Astrocyte (in vitro differentiated cells and primary cell): ENCODE results near the gene TBC1D5. TPM values are rescaled to one million over a fixed set of nuclear protein-coding genes. Genes with fewer than 3 reads are reported as not detected.

ENCODE experiments used
- DNase-seq: peaks from one replicate; pipeline ENCODE4 v3.0.0-alpha.2; 2010; ENCODE audit warnings: low read depth
- FAIRE-seq: peaks from 2 replicates; lab custom pipeline; 2011; peaks lifted over from hg19 to GRCh38; lab: Jason Lieb, UNC
- H2AFZ ChIP-seq: 2 replicates; pipeline ENCODE4 v1.6.0; 2012; ENCODE audit warnings: low read depth, low read length, inconsistent platforms
- H3K27ac ChIP-seq: 2 replicates; pipeline ENCODE4 v1.5.1; 2011; ENCODE audit warnings: low read depth, low read length, inconsistent platforms
- H3K27me3 ChIP-seq: 2 replicates; pipeline ENCODE4 v1.6.0; 2011; ENCODE audit warnings: low read length, inconsistent platforms; ENCODE audit not compliant: insufficient read depth
- H3K36me3 ChIP-seq: 2 replicates; pipeline ENCODE4 v1.5.1; 2011; ENCODE audit warnings: low read length, inconsistent platforms; ENCODE audit not compliant: insufficient read depth
- H3K4me1 ChIP-seq: 2 replicates; pipeline ENCODE4 v1.5.1; 2011; ENCODE audit warnings: low read length, inconsistent platforms; ENCODE audit not compliant: insufficient read depth
- H3K4me2 ChIP-seq: 2 replicates; pipeline ENCODE4 v1.6.0; 2012; ENCODE audit warnings: low read length, inconsistent platforms
- H3K4me3 ChIP-seq: 2 replicates; pipeline ENCODE4 v1.5.1; 2011; ENCODE audit warnings: low read depth, mild to moderate bottlenecking, low read length, inconsistent platforms; ENCODE audit not compliant: insufficient read depth
- H3K79me2 ChIP-seq: 2 replicates; pipeline ENCODE4 v1.6.0; 2012; ENCODE audit warnings: mild to moderate bottlenecking, low read length, inconsistent platforms; ENCODE audit not compliant: insufficient read depth
- H3K9ac ChIP-seq: 2 replicates; pipeline ENCODE4 v1.6.0; 2012; ENCODE audit warnings: mild to moderate bottlenecking, low read length, inconsistent platforms
- H3K9me3 ChIP-seq: 2 replicates; pipeline ENCODE4 v1.5.1; 2012; ENCODE audit warnings: low read depth, mild to moderate bottlenecking, low read length, inconsistent platforms; ENCODE audit not compliant: insufficient read depth
- H4K20me1 ChIP-seq: 2 replicates; pipeline ENCODE4 v1.6.0; 2012; ENCODE audit warnings: low read length, inconsistent platforms; ENCODE audit not compliant: insufficient read depth
- H3K27ac Mint-ChIP-seq: one replicate; pipeline ENCODE4 v1.8.0; 2021; ENCODE audit warnings: mild to moderate bottlenecking, mixed read lengths; ENCODE audit not compliant: unreplicated experiment
- H3K27me3 Mint-ChIP-seq: one replicate; pipeline ENCODE4 v1.8.0; 2021; ENCODE audit warnings: low read depth, mixed read lengths; ENCODE audit not compliant: unreplicated experiment
- H3K36me3 Mint-ChIP-seq: one replicate; pipeline ENCODE4 v1.8.0; 2021; ENCODE audit warnings: low read depth, mixed read lengths; ENCODE audit not compliant: unreplicated experiment
- H3K4me1 Mint-ChIP-seq: one replicate; pipeline ENCODE4 v1.8.0; 2021; ENCODE audit warnings: low read depth, mixed read lengths; ENCODE audit not compliant: unreplicated experiment
- H3K4me3 Mint-ChIP-seq: one replicate; pipeline ENCODE4 v1.8.0; 2021; ENCODE audit warnings: mild to moderate bottlenecking, moderate library complexity, mixed read lengths; ENCODE audit not compliant: unreplicated experiment
- H3K9me3 Mint-ChIP-seq: one replicate; pipeline ENCODE4 v1.8.0; 2021; ENCODE audit warnings: mild to moderate bottlenecking, mixed read lengths; ENCODE audit not compliant: unreplicated experiment
- CTCF ChIP-seq: IDR thresholded peaks from 2 replicates; pipeline ENCODE4 v1.5.1; 2011; ENCODE audit warnings: low read depth, mild to moderate bottlenecking, inconsistent platforms, low read length, moderate library complexity; ENCODE audit not compliant: insufficient read depth
- EZH2 ChIP-seq: IDR thresholded peaks from 2 replicates; pipeline ENCODE4 v1.6.1; 2012; ENCODE audit warnings: mild to moderate bottlenecking, low read length, inconsistent platforms; ENCODE audit not compliant: insufficient read depth
- total RNA-seq: library from RNA; stranded (reverse); gene quantifications from 2 replicates; pipeline ENCODE4 v1.2.1, GENCODE V29; 2021

TBC1D5 gene
- total RNA-seq, 1 donor from 2014 or later = 23.0 TPM

GRCh38 chr3:17153209-17153608, 589.2 kb downstream of the TBC1D5 start:
- H3K36me3 Mint-ChIP-seq = peaks cover 20% of the 10 kb centered on the region
- H3K27me3 Mint-ChIP-seq = no peaks in the 10 kb centered on the region
- H3K4me3 Mint-ChIP-seq = no peak overlapping the region
- peaks cover 6% of the 10 kb centered on the region for H3K4me1 Mint-ChIP-seq
- Histone ChIP-seq H3K27ac (no peak overlapping the region), H3K79me2 (no peaks in the 10 kb centered on the region), H3K27me3 (no peaks in the 10 kb centered on the region), H4K20me1 (no peaks in the 10 kb centered on the region), H2AFZ (no peak overlapping the region), H3K4me1 (peaks cover 8% of the 10 kb centered on the region), H3K4me3 (no peak overlapping the region), H3K9ac (no peak overlapping the region), H3K36me3 (no peaks in the 10 kb centered on the region), H3K9me3 (no peaks in the 10 kb centered on the region), H3K4me2 (no peak overlapping the region)
- no peak overlapping the region for H3K27ac Mint-ChIP-seq
- no peak for TF ChIP-seq EZH2
- TF ChIP-seq CTCF = no peak
- FAIRE-seq (no peak), DNase-seq (no peak)
- H3K9me3 Mint-ChIP-seq = peaks cover 2% of the 10 kb centered on the region

- no peak for FAIRE-seq
- Histone ChIP-seq H3K4me2 (no peak overlapping the region), H3K4me3 (no peak overlapping the region), H3K9ac (no peak overlapping the region), H3K36me3 (no peaks in the 10 kb centered on the region), H3K4me1 (no peaks in the 10 kb centered on the region), H3K9me3 (no peaks in the 10 kb centered on the region), H2AFZ (no peak overlapping the region), H4K20me1 (no peaks in the 10 kb centered on the region), H3K79me2 (no peaks in the 10 kb centered on the region), H3K27ac (no peak overlapping the region), H3K27me3 (no peaks in the 10 kb centered on the region)
- H3K27me3 Mint-ChIP-seq = no peaks in the 10 kb centered on the region
- no peak for TF ChIP-seq EZH2
- TF ChIP-seq CTCF = no peak
- DNase-seq = no peak
- peaks cover 2% of the 10 kb centered on the region for H3K9me3 Mint-ChIP-seq
- H3K4me1 Mint-ChIP-seq = no peaks in the 10 kb centered on the region
- H3K36me3 Mint-ChIP-seq = peaks cover 20% of the 10 kb centered on the region
- H3K27ac Mint-ChIP-seq = no peak overlapping the region
- no peak overlapping the region for H3K4me3 Mint-ChIP-seq
Measured at GRCh38 chr3:17151598-17152373, 590.6 kb downstream of the TBC1D5 start.

- H3K9me3 Mint-ChIP-seq = peaks cover 2% of the 10 kb centered on the region
- Histone ChIP-seq H3K4me1 (no peaks in the 10 kb centered on the region), H3K36me3 (no peaks in the 10 kb centered on the region), H3K9ac (no peak overlapping the region), H3K27me3 (no peaks in the 10 kb centered on the region), H4K20me1 (no peaks in the 10 kb centered on the region), H2AFZ (no peak overlapping the region), H3K4me2 (no peak overlapping the region), H3K79me2 (no peaks in the 10 kb centered on the region), H3K27ac (no peak overlapping the region), H3K4me3 (no peak overlapping the region), H3K9me3 (no peaks in the 10 kb centered on the region)
- no peak for DNase-seq
- no peaks in the 10 kb centered on the region for H3K4me1 Mint-ChIP-seq
- no peak overlapping the region for H3K27ac Mint-ChIP-seq
- no peaks in the 10 kb centered on the region for H3K27me3 Mint-ChIP-seq
- H3K36me3 Mint-ChIP-seq = peaks cover 12% of the 10 kb centered on the region
- no peak overlapping the region for H3K4me3 Mint-ChIP-seq
- TF ChIP-seq CTCF = no peak
- no peak for TF ChIP-seq EZH2
- no peak for FAIRE-seq
Measured at GRCh38 chr3:17149076-17149475, 593.4 kb downstream of the TBC1D5 start.
